ENCODE measurements around the gene PCDH15. TPM values are rescaled to one million over a fixed set of nuclear protein-coding genes. Genes with fewer than 3 reads are reported as not detected.

Gene PCDH15
- total and polyA plus RNA-seq, 9 of the 15 experiments (the other 6 are each of a cell fraction or from before 2014, with no cell fraction given), result not detected

DNA sequence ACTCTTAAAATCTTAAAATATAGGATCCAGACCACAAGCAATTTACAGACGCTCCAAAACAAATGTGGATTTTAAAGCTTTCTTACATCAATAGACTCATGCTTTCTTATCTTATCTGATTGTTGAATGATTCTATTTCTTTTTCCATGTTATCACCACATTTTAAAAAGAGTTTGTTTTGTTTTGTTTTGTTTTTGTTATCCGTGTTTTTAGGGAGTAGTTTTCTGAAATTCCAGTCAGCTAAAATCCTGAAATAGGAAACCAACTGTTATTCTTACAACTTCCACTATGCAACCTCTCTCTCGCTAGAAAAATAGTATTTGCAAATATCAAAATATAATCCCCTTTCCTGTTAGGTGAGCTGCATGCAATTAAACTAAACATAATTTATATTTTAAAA lies 251.0 kb downstream of the PCDH15 start:
- no peak overlapping the region for H3K27ac ChIP-seq (ENCODE audit: extremely low read depth, low read depth, low read length)
- POLR2A ChIA-PET, result no interaction called here
- H3K4me3 ChIP-seq, result no peak overlapping the region
- DNase-seq (ENCODE audit: extremely low read depth in 1 of 4, low spot score in 3 of 4), result no peak
- no peaks in the 10 kb centered on the region for H4K20me1 ChIP-seq (replicated peaks; ENCODE audit: control insufficient read depth, insufficient read depth, low read length)
- WGBS (ENCODE audit: insufficient coverage, low coverage, missing lambda C conversion rate), result 2% methylated on average over 3 of the region's 3 CpGs
- no peaks in the 10 kb centered on the region for H3K9me1 ChIP-seq (ENCODE audit: control insufficient read depth, insufficient read depth, low read length)
- FAIRE-seq, result no peak
- BruUV-seq (replicated peaks), result no TSS peak
- in situ Hi-C loops (cut with MboI) (no loop called here), intact Hi-C loops (cut with micrococcal nuclease) (no loop called here)
- no peaks in the 10 kb centered on the region for H3K79me2 ChIP-seq (ENCODE audit: control insufficient read depth, insufficient read depth, low read length)
- H3K36me3 ChIP-seq (ENCODE audit: control insufficient read depth, insufficient read depth, low read length), result no peaks in the 10 kb centered on the region
- no peak overlapping the region for H3K9ac ChIP-seq (ENCODE audit: insufficient read depth in 1 of 2, low read depth in 2 of 2, low read length in 2 of 2)
- no peak overlapping the region for H2AFZ ChIP-seq (ENCODE audit: low read depth, low read length)
- no peaks in the 10 kb centered on the region; the same call in 1 of the 2 replicates for H3K9me3 ChIP-seq (replicated peaks; ENCODE audit: control insufficient read depth, insufficient read depth, low read depth, low read length)
- TF ChIP-seq RBM22 (IDR thresholded peaks at IDR 0.05; ENCODE audit: low read depth, low read length, poor library complexity, severe bottlenecking) (no peak), EHMT2 (IDR thresholded peaks at IDR 0.05) (no peak), ZNF146 (CRISPR knock-in tag; IDR thresholded peaks at IDR 0.05; ENCODE audit: unreplicated experiment) (no peak), RFX1 (IDR thresholded peaks at IDR 0.05) (no peak), MCM5 (IDR thresholded peaks at IDR 0.05; ENCODE audit: low read depth) (no peak), ELF1 (tag; IDR thresholded peaks at IDR 0.05) (no peak), NFIX (CRISPR knock-in tag; IDR thresholded peaks at IDR 0.05; ENCODE audit: low read depth) (no peak), XRCC3 (IDR thresholded peaks at IDR 0.05) (no peak), ZNF583 (CRISPR knock-in tag; IDR thresholded peaks at IDR 0.05) (no peak)
- TF ChIP-seq, protein P1, sequence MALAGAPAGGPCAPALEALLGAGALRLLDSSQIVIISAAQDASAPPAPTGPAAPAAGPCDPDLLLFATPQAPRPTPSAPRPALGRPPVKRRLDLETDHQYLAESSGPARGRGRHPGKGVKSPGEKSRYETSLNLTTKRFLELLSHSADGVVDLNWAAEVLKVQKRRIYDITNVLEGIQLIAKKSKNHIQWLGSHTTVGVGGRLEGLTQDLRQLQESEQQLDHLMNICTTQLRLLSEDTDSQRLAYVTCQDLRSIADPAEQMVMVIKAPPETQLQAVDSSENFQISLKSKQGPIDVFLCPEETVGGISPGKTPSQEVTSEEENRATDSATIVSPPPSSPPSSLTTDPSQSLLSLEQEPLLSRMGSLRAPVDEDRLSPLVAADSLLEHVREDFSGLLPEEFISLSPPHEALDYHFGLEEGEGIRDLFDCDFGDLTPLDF (CRISPR knock-in tag; IDR thresholded peaks at IDR 0.05), result no peak
- TF ChIP-seq, protein P2, sequence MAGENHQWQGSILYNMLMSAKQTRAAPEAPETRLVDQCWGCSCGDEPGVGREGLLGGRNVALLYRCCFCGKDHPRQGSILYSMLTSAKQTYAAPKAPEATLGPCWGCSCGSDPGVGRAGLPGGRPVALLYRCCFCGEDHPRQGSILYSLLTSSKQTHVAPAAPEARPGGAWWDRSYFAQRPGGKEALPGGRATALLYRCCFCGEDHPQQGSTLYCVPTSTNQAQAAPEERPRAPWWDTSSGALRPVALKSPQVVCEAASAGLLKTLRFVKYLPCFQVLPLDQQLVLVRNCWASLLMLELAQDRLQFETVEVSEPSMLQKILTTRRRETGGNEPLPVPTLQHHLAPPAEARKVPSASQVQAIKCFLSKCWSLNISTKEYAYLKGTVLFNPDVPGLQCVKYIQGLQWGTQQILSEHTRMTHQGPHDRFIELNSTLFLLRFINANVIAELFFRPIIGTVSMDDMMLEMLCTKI (IDR thresholded peaks at IDR 0.05; ENCODE audit: partially characterized antibody), result no peak
- TF ChIP-seq, protein P3, sequence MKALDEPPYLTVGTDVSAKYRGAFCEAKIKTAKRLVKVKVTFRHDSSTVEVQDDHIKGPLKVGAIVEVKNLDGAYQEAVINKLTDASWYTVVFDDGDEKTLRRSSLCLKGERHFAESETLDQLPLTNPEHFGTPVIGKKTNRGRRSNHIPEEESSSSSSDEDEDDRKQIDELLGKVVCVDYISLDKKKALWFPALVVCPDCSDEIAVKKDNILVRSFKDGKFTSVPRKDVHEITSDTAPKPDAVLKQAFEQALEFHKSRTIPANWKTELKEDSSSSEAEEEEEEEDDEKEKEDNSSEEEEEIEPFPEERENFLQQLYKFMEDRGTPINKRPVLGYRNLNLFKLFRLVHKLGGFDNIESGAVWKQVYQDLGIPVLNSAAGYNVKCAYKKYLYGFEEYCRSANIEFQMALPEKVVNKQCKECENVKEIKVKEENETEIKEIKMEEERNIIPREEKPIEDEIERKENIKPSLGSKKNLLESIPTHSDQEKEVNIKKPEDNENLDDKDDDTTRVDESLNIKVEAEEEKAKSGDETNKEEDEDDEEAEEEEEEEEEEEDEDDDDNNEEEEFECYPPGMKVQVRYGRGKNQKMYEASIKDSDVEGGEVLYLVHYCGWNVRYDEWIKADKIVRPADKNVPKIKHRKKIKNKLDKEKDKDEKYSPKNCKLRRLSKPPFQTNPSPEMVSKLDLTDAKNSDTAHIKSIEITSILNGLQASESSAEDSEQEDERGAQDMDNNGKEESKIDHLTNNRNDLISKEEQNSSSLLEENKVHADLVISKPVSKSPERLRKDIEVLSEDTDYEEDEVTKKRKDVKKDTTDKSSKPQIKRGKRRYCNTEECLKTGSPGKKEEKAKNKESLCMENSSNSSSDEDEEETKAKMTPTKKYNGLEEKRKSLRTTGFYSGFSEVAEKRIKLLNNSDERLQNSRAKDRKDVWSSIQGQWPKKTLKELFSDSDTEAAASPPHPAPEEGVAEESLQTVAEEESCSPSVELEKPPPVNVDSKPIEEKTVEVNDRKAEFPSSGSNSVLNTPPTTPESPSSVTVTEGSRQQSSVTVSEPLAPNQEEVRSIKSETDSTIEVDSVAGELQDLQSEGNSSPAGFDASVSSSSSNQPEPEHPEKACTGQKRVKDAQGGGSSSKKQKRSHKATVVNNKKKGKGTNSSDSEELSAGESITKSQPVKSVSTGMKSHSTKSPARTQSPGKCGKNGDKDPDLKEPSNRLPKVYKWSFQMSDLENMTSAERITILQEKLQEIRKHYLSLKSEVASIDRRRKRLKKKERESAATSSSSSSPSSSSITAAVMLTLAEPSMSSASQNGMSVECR (CRISPR knock-in tag; IDR thresholded peaks at IDR 0.05), result no peak
- TF ChIP-seq, protein P4, sequence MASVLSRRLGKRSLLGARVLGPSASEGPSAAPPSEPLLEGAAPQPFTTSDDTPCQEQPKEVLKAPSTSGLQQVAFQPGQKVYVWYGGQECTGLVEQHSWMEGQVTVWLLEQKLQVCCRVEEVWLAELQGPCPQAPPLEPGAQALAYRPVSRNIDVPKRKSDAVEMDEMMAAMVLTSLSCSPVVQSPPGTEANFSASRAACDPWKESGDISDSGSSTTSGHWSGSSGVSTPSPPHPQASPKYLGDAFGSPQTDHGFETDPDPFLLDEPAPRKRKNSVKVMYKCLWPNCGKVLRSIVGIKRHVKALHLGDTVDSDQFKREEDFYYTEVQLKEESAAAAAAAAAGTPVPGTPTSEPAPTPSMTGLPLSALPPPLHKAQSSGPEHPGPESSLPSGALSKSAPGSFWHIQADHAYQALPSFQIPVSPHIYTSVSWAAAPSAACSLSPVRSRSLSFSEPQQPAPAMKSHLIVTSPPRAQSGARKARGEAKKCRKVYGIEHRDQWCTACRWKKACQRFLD (CRISPR knock-in tag; IDR thresholded peaks at IDR 0.05), result no peak
- H3K4me2 ChIP-seq (ENCODE audit: insufficient read depth, low read length), result no peak overlapping the region
- H3K27me3 ChIP-seq (ENCODE audit: control insufficient read depth in 2 of 2, insufficient read depth in 2 of 2, low read length in 2 of 2), result no peaks in the 10 kb centered on the region
- CTCF ChIA-PET (ENCODE audit: low intra/inter-chr PET ratio), result no interaction called here
- ATAC-seq, result no peak
- no peaks in the 10 kb centered on the region for H3K4me1 ChIP-seq (replicated peaks in 1 of 2; ENCODE audit: control insufficient read depth in 2 of 2, insufficient read depth in 2 of 2, low read length in 2 of 2)

Measured in K562 (cell line).